HCT116 (cell line): ENCODE measurements around the gene LCA5L. TPM values are rescaled to one million over a fixed set of nuclear protein-coding genes. Genes with fewer than 3 reads are reported as not detected.

Source experiments
- ATAC-seq: fragments of 200-7000 bp; cut with Tn5 transposase; 2 replicates; pipeline ENCODE4 v1.9.1; 2020; ENCODE audit warnings: mild to moderate bottlenecking, moderate library complexity
- BruUV-seq: library from RNA; stranded (reverse); fragments of 400-500 nt; replicated peaks from 2 replicates; lab custom pipeline; 2021; lab: Mats Ljungman, UMichigan
- CTCF ChIA-PET: fragments of 300-600 bp; sonication (Branson Sonifier 250); formaldehyde crosslinking; loops from one replicate; lab custom pipeline; 2021; ENCODE audit warnings: antibody characterized with exemption; lab: Charles Lee
- POLR2A ChIA-PET: fragments of 300-600, 350-600 bp; sonication (Branson Sonifier 250); formaldehyde crosslinking; loops from one replicate; lab custom pipeline; 2021; ENCODE audit warnings: antibody characterized with exemption; lab: Charles Lee
- RAD21 ChIA-PET, 2 experiments: fragments of 300-600 bp; sonication (Branson Sonifier 250); formaldehyde crosslinking; loops; one replicate each; lab custom pipeline; 2023; ENCODE audit warnings: low total read pairs in 2 of 2; ENCODE audit not compliant: uncharacterized antibody in 2 of 2, unreplicated experiment in 2 of 2, low non-redundant PET in 1 of 2; lab: Charles Lee
- DNase-seq: peaks from one replicate; pipeline ENCODE4 v3.0.0-alpha.2; 2010; ENCODE audit warnings: low read depth, low spot score
- H2AFZ ChIP-seq: fragments of 200-600 bp; shearing (Covaris generic), sonication (generic); 2 replicates; pipeline ENCODE4 v1.6.1; 2017; ENCODE audit warnings: low read depth, mixed run types, mixed read lengths, antibody characterized with exemption, low read length; ENCODE audit not compliant: poor library complexity, severe bottlenecking
- H3K27ac ChIP-seq: 2 replicates; pipeline ENCODE4 v1.5.1; 2012; ENCODE audit warnings: low read depth, low read length
- H3K27me3 ChIP-seq: fragments of 200-600 bp; sonication (generic); 2 replicates; pipeline ENCODE4 v1.6.1; 2016; ENCODE audit warnings: mixed run types, low read length, mixed read lengths; ENCODE audit not compliant: insufficient read depth
- H3K36me3 ChIP-seq, 2 experiments: fragments of 200-500 bp in 1 of 2; fragments of 200-600 bp in 1 of 2; sonication (Bioruptor generic) in 1 of 2; sonication (generic) in 1 of 2; 2 replicates each; pipeline versions ENCODE4 v1.5.1 to v1.6.1; 2014 to 2016; ENCODE audit warnings: low read length in 2 of 2, inconsistent platforms in 1 of 2, mixed read lengths in 1 of 2, mixed run types in 1 of 2; ENCODE audit not compliant: insufficient read depth in 2 of 2, control insufficient read depth in 1 of 2
- H3K4me1 ChIP-seq, 2 experiments: fragments of 200-600 bp in 1 of 2; sonication (generic) in 1 of 2; 2 replicates each; pipeline versions ENCODE4 v1.5.1 to v1.6.1; 2012 to 2017; ENCODE audit warnings: low read length in 2 of 2, inconsistent platforms in 1 of 2, mild to moderate bottlenecking in 1 of 2, mixed read lengths in 1 of 2, mixed run types in 1 of 2, moderate library complexity in 1 of 2; ENCODE audit not compliant: insufficient read depth in 2 of 2, control insufficient read depth in 1 of 2
- H3K4me2 ChIP-seq: fragments of 200-600 bp; sonication (generic); 2 replicates; pipeline ENCODE4 v1.6.1; 2017; ENCODE audit warnings: mixed run types, low read length, mixed read lengths
- H3K4me3 ChIP-seq, 2 experiments: fragments of 200-600 bp in 1 of 2; sonication (generic) in 1 of 2; replicated peaks in 1 of 2; 2 replicates each; pipeline ENCODE4 v1.5.1; 2011 to 2016; ENCODE audit warnings: low read length in 2 of 2, control low read depth in 1 of 2, low read depth in 1 of 2, mild to moderate bottlenecking in 1 of 2, mixed read lengths in 1 of 2, mixed run types in 1 of 2
- H3K79me2 ChIP-seq: fragments of 200-600 bp; sonication (generic); 2 replicates; pipeline ENCODE4 v1.6.1; 2017; ENCODE audit warnings: mild to moderate bottlenecking, mixed run types, low read length, moderate library complexity, mixed read lengths; ENCODE audit not compliant: insufficient read depth
- H3K9ac ChIP-seq: fragments of 200-600 bp; sonication (generic); 2 replicates; pipeline ENCODE4 v1.6.1; 2016; ENCODE audit warnings: low read length, mixed read lengths
- H3K9me2 ChIP-seq: fragments of 200-600 bp; sonication (generic), shearing (Covaris generic); 2 replicates; pipeline ENCODE4 v1.6.1; 2017; ENCODE audit warnings: mixed run types, mild to moderate bottlenecking, moderate library complexity; ENCODE audit not compliant: insufficient read depth
- H3K9me3 ChIP-seq, 2 experiments: fragments of 200-500 bp in 1 of 2; fragments of 200-600 bp in 1 of 2; sonication (Bioruptor generic) in 1 of 2; sonication (generic) in 1 of 2; 2 replicates each; pipeline ENCODE4 v1.6.1; 2014 to 2017; ENCODE audit warnings: low read length in 2 of 2, mixed read lengths in 2 of 2, inconsistent platforms in 1 of 2, low read depth in 1 of 2, mild to moderate bottlenecking in 1 of 2, mixed run types in 1 of 2, moderate library complexity in 1 of 2; ENCODE audit not compliant: control insufficient read depth in 1 of 2, insufficient read depth in 1 of 2
- H4K20me1 ChIP-seq: fragments of 200-600 bp; sonication (generic), shearing (Covaris generic); 2 replicates; pipeline ENCODE4 v1.6.1; 2017; ENCODE audit warnings: mixed run types, mild to moderate bottlenecking, moderate library complexity; ENCODE audit not compliant: insufficient read depth
- CEBPB ChIP-seq: IDR thresholded peaks from 2 replicates; pipeline ENCODE4 v1.6.1; 2012; ENCODE audit warnings: low read depth
- EZH2phosphoT487 ChIP-seq: fragments of 200-600 bp; IDR thresholded peaks from 2 replicates; pipeline ENCODE4 v1.6.1; 2018; ENCODE audit warnings: antibody characterized with exemption, borderline replicate concordance
- FOSL1 ChIP-seq: IDR thresholded peaks from 2 replicates; pipeline ENCODE4 v1.6.1; 2012; ENCODE audit warnings: low read depth
- MAX ChIP-seq: IDR thresholded peaks from 2 replicates; pipeline ENCODE4 v1.6.1; 2012
- POLR2AphosphoS5 ChIP-seq: IDR thresholded peaks from 2 replicates; pipeline ENCODE4 v1.6.1; 2011; ENCODE audit warnings: mild to moderate bottlenecking, low read depth, low read length, moderate library complexity
- REST ChIP-seq: IDR thresholded peaks from 2 replicates; pipeline ENCODE4 v1.6.1; 2012; ENCODE audit warnings: low read depth
- SP1 ChIP-seq: IDR thresholded peaks from 2 replicates; pipeline ENCODE4 v1.6.1; 2012; ENCODE audit warnings: low read depth
- intact Hi-C: fragments of 100-400 bp; cut with micrococcal nuclease; formaldehyde crosslinking; loops from 2 replicates; pipeline ENCODE4 v1.10.0; 2022
- microRNA-seq: library from miRNA; unstranded; fragments of <30 nt; microRNA quantifications from one replicate; pipeline ENCODE4, GENCODE V29; 2016; ENCODE audit warnings: borderline number of aligned reads
- total RNA-seq: library from RNA; stranded (reverse); gene quantifications from one replicate; pipeline ENCODE4 v1.2.1, GENCODE V29; 2021; ENCODE audit not compliant: unreplicated experiment

The LCA5L gene
- total RNA-seq, 1 experiment from 2014 or later, result 1.9 TPM

- no TSS peak for BruUV-seq
- no peaks in the 10 kb centered on the region for H3K9me3 ChIP-seq
- no peaks in the 10 kb centered on the region for H4K20me1 ChIP-seq
- no peaks in the 10 kb centered on the region for H3K4me1 ChIP-seq
- no peaks in the 10 kb centered on the region for H3K9me2 ChIP-seq
- ChIA-PET CTCF (no interaction called here), POLR2A (interaction anchor here (0.5 kb wide), 1 partner anchor 28 kb away, joined by 4 read pairs; no protein-coding TSS in a partner anchor), RAD21 (no interaction called here)
- no peak for TF ChIP-seq REST
- TF ChIP-seq CEBPB, result no peak
- TF ChIP-seq MAX, result no peak
- TF ChIP-seq EZH2phosphoT487, result no peak
- no peak for TF ChIP-seq POLR2AphosphoS5
- TF ChIP-seq SP1, result no peak
- no peak for TF ChIP-seq FOSL1
- H3K9ac ChIP-seq, result no peak overlapping the region
- no peak overlapping the region for H3K4me2 ChIP-seq
- H3K27me3 ChIP-seq, result no peaks in the 10 kb centered on the region
- no peaks in the 10 kb centered on the region for H3K79me2 ChIP-seq
- H3K4me3 ChIP-seq, result no peak overlapping the region
- DNase-seq (no peak), ATAC-seq (no peak)
- no peaks in the 10 kb centered on the region for H3K36me3 ChIP-seq
- intact Hi-C loops, result no loop called here
- no peak overlapping the region for H3K27ac ChIP-seq
- H2AFZ ChIP-seq, result no peak overlapping the region
These were observed 86.2 kb downstream of the LCA5L start for GRCh38 chr21:39359382-39359781.

Small RNA genes lying within 50 kb of the gene (microRNA-seq; reads per million reads assigned to microRNA genes)
- gene MIR6508, result not detected

Other genes starting within 250 kb of the LCA5L start
- gene BRWD1, start 132.1 kb downstream of the LCA5L start, total RNA-seq, result 33.1 TPM
- 399 TPM for gene HMGN1, start 96.7 kb downstream of the LCA5L start, total RNA-seq
- 4.8 TPM for gene SH3BGR, start 6.2 kb upstream of the LCA5L start, total RNA-seq
- gene B3GALT5, start 167.2 kb upstream of the LCA5L start, total RNA-seq, result 1.2 TPM